GM13976 (cell line): ENCODE measurements around the gene MPO.

Experiments
- DNase-seq: peaks from one replicate; pipeline ENCODE4 v3.0.0; 2012; ENCODE audit warnings: low spot score
- CTCF ChIP-seq: IDR thresholded peaks from 2 replicates; pipeline ENCODE4 v1.5.1; 2012; ENCODE audit warnings: borderline replicate concordance, mild to moderate bottlenecking; ENCODE audit not compliant: insufficient read depth; ENCODE audit errors: extremely low read depth, missing control alignments, control extremely low read depth
- in situ Hi-C: fragments of 300-500 bp; cut with MboI; formaldehyde crosslinking; loops from one replicate; pipeline ENCODE4 v1.12.0; 2022; ENCODE audit warnings: low sequenced_read_pairs, mixed read lengths, inconsistent platforms; ENCODE audit not compliant: unreplicated experiment

Gene MPO

GRCh38 chr17:58268774-58269556 lies 11.8 kb downstream of the MPO start:
- in situ Hi-C loops: no loop called here
- DNase-seq: no peak
- TF ChIP-seq CTCF: no peak

- TF ChIP-seq CTCF: no peak
- DNase-seq: peak; percentile 11
- in situ Hi-C loops: no loop called here
These were observed 12.4 kb downstream of the MPO start for GRCh38 chr17:58268326-58268725.

GRCh38 chr17:58267347-58268324 lies 13.1 kb downstream of the MPO start:
- in situ Hi-C loops: no loop called here
- DNase-seq: no peak
- TF ChIP-seq CTCF: no peak

- DNase-seq: no peak
- TF ChIP-seq CTCF: no peak
- in situ Hi-C loops: no loop called here
These were observed 14.5 kb downstream of the MPO start for GRCh38 chr17:58265902-58266875.

GRCh38 chr17:58265271-58265670 lies 15.5 kb downstream of the MPO start:
- in situ Hi-C loops: no loop called here
- DNase-seq: no peak
- TF ChIP-seq CTCF: no peak
